WTC11 (cell line): ENCODE results near the gene BACH2. TPM values are rescaled to one million over a fixed set of nuclear protein-coding genes. Genes with fewer than 3 reads are reported as not detected.

Experiments
- ATAC-seq: fragments of 200-7000 bp; cut with Tn5 transposase; 2 replicates; pipeline ENCODE4 v1.10.0; 2021; ENCODE audit warnings: mild to moderate bottlenecking, moderate library complexity
- CTCF ChIA-PET: fragments of 300-600 bp; sonication (Branson Sonifier 250); formaldehyde crosslinking; loops from one replicate; lab custom pipeline; 2021; ENCODE audit warnings: antibody characterized with exemption; lab: Charles Lee
- POLR2A ChIA-PET: fragments of 350-600 bp; sonication (Branson Sonifier 250); formaldehyde crosslinking; loops from one replicate; lab custom pipeline; 2021; ENCODE audit warnings: antibody characterized with exemption; lab: Charles Lee
- DNase-seq: peaks from one replicate; pipeline ENCODE4 v3.0.0; 2021; ENCODE audit warnings: low spot score
- H3K27ac Mint-ChIP-seq: 2 replicates; pipeline ENCODE4 v1.8.0; 2021; ENCODE audit warnings: mixed read lengths
- H3K27me3 Mint-ChIP-seq: 2 replicates; pipeline ENCODE4 v1.8.0; 2021; ENCODE audit warnings: low read depth, mild to moderate bottlenecking, moderate library complexity, mixed read lengths
- H3K36me3 Mint-ChIP-seq: 2 replicates; pipeline ENCODE4 v1.8.0; 2021; ENCODE audit warnings: mixed read lengths
- H3K4me1 Mint-ChIP-seq: 2 replicates; pipeline ENCODE4 v1.8.0; 2022; ENCODE audit warnings: mixed read lengths
- H3K4me3 Mint-ChIP-seq: 2 replicates; pipeline ENCODE4 v1.8.0; 2021; ENCODE audit warnings: mild to moderate bottlenecking, moderate library complexity, mixed read lengths
- H3K9me3 Mint-ChIP-seq: 2 replicates; pipeline ENCODE4 v1.8.0; 2021; ENCODE audit warnings: mixed read lengths
- MYBL2 ChIP-seq: sonication (generic); formaldehyde crosslinking; IDR thresholded peaks from 2 replicates; pipeline ENCODE4 v1.8.1; 2023; ENCODE audit warnings: mild to moderate bottlenecking, moderate library complexity, missing genetic modification reagents
- ZNF396 ChIP-seq: fragments of 250-450 bp; sonication (Bioruptor Pico); IDR thresholded peaks from 2 replicates; pipeline ENCODE4 v1.8.0; 2021; ENCODE audit warnings: mild to moderate bottlenecking, moderate library complexity, borderline replicate concordance
- ZNF671 ChIP-seq: fragments of 250-450 bp; sonication (Bioruptor Pico); IDR thresholded peaks from 2 replicates; pipeline ENCODE4 v1.8.0; 2021; ENCODE audit warnings: mild to moderate bottlenecking
- total RNA-seq: library from RNA; stranded (reverse); gene quantifications from 3 replicates; pipeline ENCODE4 v1.2.3, GENCODE V29; 2021
- TF ChIP-seq, protein P1 (sequence below): fragments of 250-450 bp; sonication (Bioruptor Pico); IDR thresholded peaks from 2 replicates; pipeline ENCODE4 v1.9.0; 2021; ENCODE audit warnings: mild to moderate bottlenecking
- TF ChIP-seq, protein P2 (sequence below): sonication (generic); formaldehyde crosslinking; IDR thresholded peaks from 2 replicates; pipeline ENCODE4 v1.8.1; 2022; ENCODE audit warnings: low read depth, missing genetic modification reagents, borderline replicate concordance
- TF ChIP-seq, protein P3 (sequence below): sonication (generic); formaldehyde crosslinking; IDR thresholded peaks from 2 replicates; pipeline ENCODE4 v1.8.0; 2023; ENCODE audit warnings: missing genetic modification reagents
- TF ChIP-seq, protein P4 (sequence below): sonication (generic); formaldehyde crosslinking; IDR thresholded peaks from 2 replicates; pipeline ENCODE4 v1.8.0; 2022; ENCODE audit warnings: mild to moderate bottlenecking, missing genetic modification reagents
- TF ChIP-seq, protein P5 (sequence below): fragments of 250-450 bp; sonication (Bioruptor Pico); IDR thresholded peaks from 2 replicates; pipeline ENCODE4 v1.9.0; 2021; ENCODE audit warnings: moderate library complexity, mild to moderate bottlenecking, inconsistent platforms, borderline replicate concordance
- TF ChIP-seq, protein P6 (sequence below): fragments of 250-450 bp; sonication (Bioruptor Pico); IDR thresholded peaks from 2 replicates; pipeline ENCODE4 v1.9.0; 2021; ENCODE audit warnings: mild to moderate bottlenecking, borderline replicate concordance
- TF ChIP-seq, protein P7 (sequence below): sonication (generic); formaldehyde crosslinking; IDR thresholded peaks from 2 replicates; pipeline ENCODE4 v1.8.0; 2023; ENCODE audit warnings: missing genetic modification reagents, mild to moderate bottlenecking, borderline replicate concordance

The BACH2 gene
- total RNA-seq, 1 experiment from 2014 or later: 5.9 TPM

DNA sequence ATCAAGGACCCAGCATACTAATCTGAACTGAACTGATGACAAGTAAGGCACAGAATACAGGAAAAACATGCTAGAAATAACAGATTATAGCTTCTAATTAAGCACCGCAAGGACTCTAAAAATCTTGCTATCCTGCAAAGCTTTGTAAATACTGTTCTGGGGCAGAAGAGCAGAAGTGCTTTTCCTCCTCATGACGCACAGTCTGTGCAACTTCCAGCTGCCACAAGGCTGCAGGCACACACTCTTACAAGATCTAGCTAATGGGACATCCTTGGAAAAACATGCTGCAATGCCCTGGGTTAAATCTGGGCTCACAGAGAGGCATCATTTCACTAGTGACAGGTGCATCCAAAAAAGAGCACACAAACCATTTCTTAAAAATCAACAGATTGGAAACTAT, 213.8 kb downstream of the BACH2 start:
- H3K36me3 Mint-ChIP-seq: no peaks in the 10 kb centered on the region
- DNase-seq (no peak), ATAC-seq (no peak)
- CTCF ChIA-PET: interaction anchor here (1.2 to 2.9 kb wide), 3 partner anchors 101 to 142 kb away, joined by 3 to 9 read pairs (median 3); no protein-coding TSS in a partner anchor
- no peaks in the 10 kb centered on the region for H3K9me3 Mint-ChIP-seq
- H3K4me3 Mint-ChIP-seq: no peak overlapping the region
- TF ChIP-seq, protein P1, sequence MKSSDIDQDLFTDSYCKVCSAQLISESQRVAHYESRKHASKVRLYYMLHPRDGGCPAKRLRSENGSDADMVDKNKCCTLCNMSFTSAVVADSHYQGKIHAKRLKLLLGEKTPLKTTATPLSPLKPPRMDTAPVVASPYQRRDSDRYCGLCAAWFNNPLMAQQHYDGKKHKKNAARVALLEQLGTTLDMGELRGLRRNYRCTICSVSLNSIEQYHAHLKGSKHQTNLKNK: no peak
- H3K4me1 Mint-ChIP-seq: no peaks in the 10 kb centered on the region
- no peaks in the 10 kb centered on the region for H3K27me3 Mint-ChIP-seq
- no peak overlapping the region for H3K27ac Mint-ChIP-seq
- POLR2A ChIA-PET: no interaction called here

DNA sequence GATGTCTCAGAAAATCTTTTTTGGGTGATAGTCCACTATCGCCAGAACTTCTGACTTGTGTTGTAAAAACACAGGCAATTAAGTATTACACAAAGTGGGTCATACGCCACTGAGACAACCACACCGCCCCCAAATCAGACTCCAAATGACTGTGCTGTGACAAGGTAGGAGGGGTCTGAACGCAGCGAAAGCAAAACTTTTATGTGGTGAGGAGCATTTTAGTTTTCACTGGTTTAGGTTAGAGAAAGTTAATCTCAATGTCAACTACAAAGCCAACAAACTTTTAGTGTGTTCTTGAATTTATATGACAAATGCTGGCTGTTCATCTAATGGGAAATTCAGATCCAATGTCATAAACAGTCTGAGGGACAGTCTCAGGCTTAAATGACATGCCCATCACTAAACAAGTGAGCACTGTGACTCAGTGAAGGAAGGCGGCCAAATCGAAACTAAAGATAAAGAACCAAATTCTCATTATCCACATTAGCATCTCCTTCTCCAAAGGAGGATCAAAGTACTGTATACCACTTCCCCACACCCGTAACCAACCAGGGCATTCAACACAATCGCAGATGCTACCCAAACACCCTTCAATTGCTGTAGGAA, 215.7 kb downstream of the BACH2 start:
- no peak for TF ChIP-seq ZNF671 (CRISPR knock-in tag)
- TF ChIP-seq, protein P2, sequence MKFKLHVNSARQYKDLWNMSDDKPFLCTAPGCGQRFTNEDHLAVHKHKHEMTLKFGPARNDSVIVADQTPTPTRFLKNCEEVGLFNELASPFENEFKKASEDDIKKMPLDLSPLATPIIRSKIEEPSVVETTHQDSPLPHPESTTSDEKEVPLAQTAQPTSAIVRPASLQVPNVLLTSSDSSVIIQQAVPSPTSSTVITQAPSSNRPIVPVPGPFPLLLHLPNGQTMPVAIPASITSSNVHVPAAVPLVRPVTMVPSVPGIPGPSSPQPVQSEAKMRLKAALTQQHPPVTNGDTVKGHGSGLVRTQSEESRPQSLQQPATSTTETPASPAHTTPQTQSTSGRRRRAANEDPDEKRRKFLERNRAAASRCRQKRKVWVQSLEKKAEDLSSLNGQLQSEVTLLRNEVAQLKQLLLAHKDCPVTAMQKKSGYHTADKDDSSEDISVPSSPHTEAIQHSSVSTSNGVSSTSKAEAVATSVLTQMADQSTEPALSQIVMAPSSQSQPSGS (CRISPR knock-in tag): no peak
- TF ChIP-seq, protein P3, sequence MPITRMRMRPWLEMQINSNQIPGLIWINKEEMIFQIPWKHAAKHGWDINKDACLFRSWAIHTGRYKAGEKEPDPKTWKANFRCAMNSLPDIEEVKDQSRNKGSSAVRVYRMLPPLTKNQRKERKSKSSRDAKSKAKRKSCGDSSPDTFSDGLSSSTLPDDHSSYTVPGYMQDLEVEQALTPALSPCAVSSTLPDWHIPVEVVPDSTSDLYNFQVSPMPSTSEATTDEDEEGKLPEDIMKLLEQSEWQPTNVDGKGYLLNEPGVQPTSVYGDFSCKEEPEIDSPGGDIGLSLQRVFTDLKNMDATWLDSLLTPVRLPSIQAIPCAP (CRISPR knock-in tag): no peak
- no peak for TF ChIP-seq MYBL2 (CRISPR knock-in tag)
- TF ChIP-seq, protein P1: no peak
- TF ChIP-seq, protein P4, sequence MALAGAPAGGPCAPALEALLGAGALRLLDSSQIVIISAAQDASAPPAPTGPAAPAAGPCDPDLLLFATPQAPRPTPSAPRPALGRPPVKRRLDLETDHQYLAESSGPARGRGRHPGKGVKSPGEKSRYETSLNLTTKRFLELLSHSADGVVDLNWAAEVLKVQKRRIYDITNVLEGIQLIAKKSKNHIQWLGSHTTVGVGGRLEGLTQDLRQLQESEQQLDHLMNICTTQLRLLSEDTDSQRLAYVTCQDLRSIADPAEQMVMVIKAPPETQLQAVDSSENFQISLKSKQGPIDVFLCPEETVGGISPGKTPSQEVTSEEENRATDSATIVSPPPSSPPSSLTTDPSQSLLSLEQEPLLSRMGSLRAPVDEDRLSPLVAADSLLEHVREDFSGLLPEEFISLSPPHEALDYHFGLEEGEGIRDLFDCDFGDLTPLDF (CRISPR knock-in tag): no peak
- TF ChIP-seq, protein P5, sequence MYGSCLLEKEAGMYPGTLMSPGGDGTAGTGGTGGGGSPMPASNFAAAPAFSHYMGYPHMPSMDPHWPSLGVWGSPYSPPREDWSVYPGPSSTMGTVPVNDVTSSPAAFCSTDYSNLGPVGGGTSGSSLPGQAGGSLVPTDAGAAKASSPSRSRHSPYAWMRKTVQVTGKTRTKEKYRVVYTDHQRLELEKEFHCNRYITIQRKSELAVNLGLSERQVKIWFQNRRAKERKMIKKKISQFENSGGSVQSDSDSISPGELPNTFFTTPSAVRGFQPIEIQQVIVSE (CRISPR knock-in tag): no peak
- TF ChIP-seq, protein P6, sequence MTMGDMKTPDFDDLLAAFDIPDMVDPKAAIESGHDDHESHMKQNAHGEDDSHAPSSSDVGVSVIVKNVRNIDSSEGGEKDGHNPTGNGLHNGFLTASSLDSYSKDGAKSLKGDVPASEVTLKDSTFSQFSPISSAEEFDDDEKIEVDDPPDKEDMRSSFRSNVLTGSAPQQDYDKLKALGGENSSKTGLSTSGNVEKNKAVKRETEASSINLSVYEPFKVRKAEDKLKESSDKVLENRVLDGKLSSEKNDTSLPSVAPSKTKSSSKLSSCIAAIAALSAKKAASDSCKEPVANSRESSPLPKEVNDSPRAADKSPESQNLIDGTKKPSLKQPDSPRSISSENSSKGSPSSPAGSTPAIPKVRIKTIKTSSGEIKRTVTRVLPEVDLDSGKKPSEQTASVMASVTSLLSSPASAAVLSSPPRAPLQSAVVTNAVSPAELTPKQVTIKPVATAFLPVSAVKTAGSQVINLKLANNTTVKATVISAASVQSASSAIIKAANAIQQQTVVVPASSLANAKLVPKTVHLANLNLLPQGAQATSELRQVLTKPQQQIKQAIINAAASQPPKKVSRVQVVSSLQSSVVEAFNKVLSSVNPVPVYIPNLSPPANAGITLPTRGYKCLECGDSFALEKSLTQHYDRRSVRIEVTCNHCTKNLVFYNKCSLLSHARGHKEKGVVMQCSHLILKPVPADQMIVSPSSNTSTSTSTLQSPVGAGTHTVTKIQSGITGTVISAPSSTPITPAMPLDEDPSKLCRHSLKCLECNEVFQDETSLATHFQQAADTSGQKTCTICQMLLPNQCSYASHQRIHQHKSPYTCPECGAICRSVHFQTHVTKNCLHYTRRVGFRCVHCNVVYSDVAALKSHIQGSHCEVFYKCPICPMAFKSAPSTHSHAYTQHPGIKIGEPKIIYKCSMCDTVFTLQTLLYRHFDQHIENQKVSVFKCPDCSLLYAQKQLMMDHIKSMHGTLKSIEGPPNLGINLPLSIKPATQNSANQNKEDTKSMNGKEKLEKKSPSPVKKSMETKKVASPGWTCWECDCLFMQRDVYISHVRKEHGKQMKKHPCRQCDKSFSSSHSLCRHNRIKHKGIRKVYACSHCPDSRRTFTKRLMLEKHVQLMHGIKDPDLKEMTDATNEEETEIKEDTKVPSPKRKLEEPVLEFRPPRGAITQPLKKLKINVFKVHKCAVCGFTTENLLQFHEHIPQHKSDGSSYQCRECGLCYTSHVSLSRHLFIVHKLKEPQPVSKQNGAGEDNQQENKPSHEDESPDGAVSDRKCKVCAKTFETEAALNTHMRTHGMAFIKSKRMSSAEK (CRISPR knock-in tag): no peak
- TF ChIP-seq ZNF396 (CRISPR knock-in tag): no peak
- TF ChIP-seq, protein P7, sequence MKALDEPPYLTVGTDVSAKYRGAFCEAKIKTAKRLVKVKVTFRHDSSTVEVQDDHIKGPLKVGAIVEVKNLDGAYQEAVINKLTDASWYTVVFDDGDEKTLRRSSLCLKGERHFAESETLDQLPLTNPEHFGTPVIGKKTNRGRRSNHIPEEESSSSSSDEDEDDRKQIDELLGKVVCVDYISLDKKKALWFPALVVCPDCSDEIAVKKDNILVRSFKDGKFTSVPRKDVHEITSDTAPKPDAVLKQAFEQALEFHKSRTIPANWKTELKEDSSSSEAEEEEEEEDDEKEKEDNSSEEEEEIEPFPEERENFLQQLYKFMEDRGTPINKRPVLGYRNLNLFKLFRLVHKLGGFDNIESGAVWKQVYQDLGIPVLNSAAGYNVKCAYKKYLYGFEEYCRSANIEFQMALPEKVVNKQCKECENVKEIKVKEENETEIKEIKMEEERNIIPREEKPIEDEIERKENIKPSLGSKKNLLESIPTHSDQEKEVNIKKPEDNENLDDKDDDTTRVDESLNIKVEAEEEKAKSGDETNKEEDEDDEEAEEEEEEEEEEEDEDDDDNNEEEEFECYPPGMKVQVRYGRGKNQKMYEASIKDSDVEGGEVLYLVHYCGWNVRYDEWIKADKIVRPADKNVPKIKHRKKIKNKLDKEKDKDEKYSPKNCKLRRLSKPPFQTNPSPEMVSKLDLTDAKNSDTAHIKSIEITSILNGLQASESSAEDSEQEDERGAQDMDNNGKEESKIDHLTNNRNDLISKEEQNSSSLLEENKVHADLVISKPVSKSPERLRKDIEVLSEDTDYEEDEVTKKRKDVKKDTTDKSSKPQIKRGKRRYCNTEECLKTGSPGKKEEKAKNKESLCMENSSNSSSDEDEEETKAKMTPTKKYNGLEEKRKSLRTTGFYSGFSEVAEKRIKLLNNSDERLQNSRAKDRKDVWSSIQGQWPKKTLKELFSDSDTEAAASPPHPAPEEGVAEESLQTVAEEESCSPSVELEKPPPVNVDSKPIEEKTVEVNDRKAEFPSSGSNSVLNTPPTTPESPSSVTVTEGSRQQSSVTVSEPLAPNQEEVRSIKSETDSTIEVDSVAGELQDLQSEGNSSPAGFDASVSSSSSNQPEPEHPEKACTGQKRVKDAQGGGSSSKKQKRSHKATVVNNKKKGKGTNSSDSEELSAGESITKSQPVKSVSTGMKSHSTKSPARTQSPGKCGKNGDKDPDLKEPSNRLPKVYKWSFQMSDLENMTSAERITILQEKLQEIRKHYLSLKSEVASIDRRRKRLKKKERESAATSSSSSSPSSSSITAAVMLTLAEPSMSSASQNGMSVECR: no peak
- TF ChIP-seq, all 79 proteins: peak for 0

More for the DNA sequence above, 215.7 kb downstream of the BACH2 start:
- DNase-seq (no peak), ATAC-seq (no peak)
- CTCF ChIA-PET: interaction anchor here (2.9 kb wide), 1 partner anchor 141 kb away, joined by 9 read pairs; no protein-coding TSS in a partner anchor
- H3K4me3 Mint-ChIP-seq: no peak overlapping the region
- H3K4me1 Mint-ChIP-seq: no peaks in the 10 kb centered on the region
- H3K9me3 Mint-ChIP-seq: no peaks in the 10 kb centered on the region
- no peak overlapping the region for H3K27ac Mint-ChIP-seq
- H3K36me3 Mint-ChIP-seq: no peaks in the 10 kb centered on the region
- POLR2A ChIA-PET: no interaction called here
- H3K27me3 Mint-ChIP-seq: no peaks in the 10 kb centered on the region
